ENCODE measurements around the gene GULP1.

DNA sequence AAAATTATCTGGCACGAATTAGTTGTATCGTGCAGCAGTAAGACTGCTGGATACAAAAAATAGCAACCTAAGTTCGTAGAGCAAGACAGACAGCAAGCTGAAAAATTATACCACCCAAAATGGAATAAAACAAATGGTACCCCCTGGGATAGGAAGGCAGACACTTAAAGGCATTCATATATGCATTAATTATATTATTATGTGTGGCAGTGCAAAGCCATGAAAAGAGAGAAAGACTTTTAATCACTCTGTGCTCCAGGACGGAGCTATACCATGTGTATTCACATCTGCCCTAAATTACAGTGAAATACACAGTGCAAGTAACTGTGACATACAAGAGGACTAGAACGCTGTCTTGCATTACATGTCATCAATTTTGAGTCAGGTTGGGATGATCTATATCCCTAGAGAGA, 235.9 kb downstream of the GULP1 start:
- no peak for TF ChIP-seq POLR2A (IDR thresholded peaks at IDR 0.05)
- TF ChIP-seq, protein P1, sequence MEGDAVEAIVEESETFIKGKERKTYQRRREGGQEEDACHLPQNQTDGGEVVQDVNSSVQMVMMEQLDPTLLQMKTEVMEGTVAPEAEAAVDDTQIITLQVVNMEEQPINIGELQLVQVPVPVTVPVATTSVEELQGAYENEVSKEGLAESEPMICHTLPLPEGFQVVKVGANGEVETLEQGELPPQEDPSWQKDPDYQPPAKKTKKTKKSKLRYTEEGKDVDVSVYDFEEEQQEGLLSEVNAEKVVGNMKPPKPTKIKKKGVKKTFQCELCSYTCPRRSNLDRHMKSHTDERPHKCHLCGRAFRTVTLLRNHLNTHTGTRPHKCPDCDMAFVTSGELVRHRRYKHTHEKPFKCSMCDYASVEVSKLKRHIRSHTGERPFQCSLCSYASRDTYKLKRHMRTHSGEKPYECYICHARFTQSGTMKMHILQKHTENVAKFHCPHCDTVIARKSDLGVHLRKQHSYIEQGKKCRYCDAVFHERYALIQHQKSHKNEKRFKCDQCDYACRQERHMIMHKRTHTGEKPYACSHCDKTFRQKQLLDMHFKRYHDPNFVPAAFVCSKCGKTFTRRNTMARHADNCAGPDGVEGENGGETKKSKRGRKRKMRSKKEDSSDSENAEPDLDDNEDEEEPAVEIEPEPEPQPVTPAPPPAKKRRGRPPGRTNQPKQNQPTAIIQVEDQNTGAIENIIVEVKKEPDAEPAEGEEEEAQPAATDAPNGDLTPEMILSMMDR (IDR thresholded peaks at IDR 0.05), result no peak

Measured in adrenal gland (tissue), 5 donors.